ENCODE results near the gene DPM3. TPM values are rescaled to one million over a fixed set of nuclear protein-coding genes. Genes with fewer than 3 reads are reported as not detected.
A peak's percentile ranks its signal among the peaks of the same experiment; 100 is the strongest.

The DPM3 gene
- total RNA-seq, 3 donors from 2014 or later (not counting 1 experiment from before 2014, with no cell fraction given): 26.8 to 45.7 (median 41.5) TPM

GRCh38 chr1:155178441-155179111, 38.2 kb upstream of the DPM3 start:
- no peak for ATAC-seq
- Mint-ChIP-seq H3K4me3 (no peak overlapping the region), H3K27me3 (ENCODE audit: low read depth in 2 of 2) (peaks cover 0 to 5% of the 10 kb centered on the region in 2 donors), H3K4me1 (peaks cover 12 to 23% of the 10 kb centered on the region in 2 donors), H3K9me3 (no peaks in the 10 kb centered on the region), H3K36me3 (no peaks in the 10 kb centered on the region), H3K27ac (peak overlapping the region in 1 of 2 donors; percentile 25)
- H3K27ac ChIP-seq (ENCODE audit: low read length): no peak overlapping the region
- H3K4me1 ChIP-seq (ENCODE audit: control insufficient read depth, insufficient read depth, low read length): peaks cover 20% of the 10 kb centered on the region
- no peaks in the 10 kb centered on the region for H3K9me3 ChIP-seq (ENCODE audit: control insufficient read depth, insufficient read depth, low read length)
- no peak overlapping the region for H3K4me3 ChIP-seq (ENCODE audit: low read length)
- WGBS (ENCODE audit: insufficient coverage): 91% methylated on average over 29 of the region's 30 CpGs
- DNase-seq: no peak
- H3K36me3 ChIP-seq (ENCODE audit: control insufficient read depth, insufficient read depth, low read length): peaks cover 2% of the 10 kb centered on the region
- no peak for TF ChIP-seq CTCF (IDR thresholded peaks at IDR 0.05)
- H3K27me3 ChIP-seq (ENCODE audit: control insufficient read depth, insufficient read depth, low read length): no peaks in the 10 kb centered on the region
- intact Hi-C loops (cut with micrococcal nuclease): loop anchor here (5.0 kb wide), 2 partner anchors 49 to 414 kb away; no protein-coding TSS in a partner anchor

GRCh38 chr1:155177918-155178281, 37.6 kb upstream of the DPM3 start:
- ATAC-seq (no peak), DNase-seq (no peak)
- WGBS (ENCODE audit: insufficient coverage): 98% methylated on average over 9 of the region's 9 CpGs

GRCh38 chr1:155177192-155177917, 37.0 kb upstream of the DPM3 start:
- DNase-seq (peak in 1 of 2 donors; percentile 14), ATAC-seq (no peak)
- intact Hi-C loops (cut with micrococcal nuclease): loop anchor here (5.0 kb wide), 2 partner anchors 50 to 415 kb away; no protein-coding TSS in a partner anchor
- peaks cover 2% of the 10 kb centered on the region for H3K36me3 ChIP-seq (ENCODE audit: control insufficient read depth, insufficient read depth, low read length)
- no peaks in the 10 kb centered on the region for H3K9me3 ChIP-seq (ENCODE audit: control insufficient read depth, insufficient read depth, low read length)
- H3K4me3 ChIP-seq (ENCODE audit: low read length): no peak overlapping the region
- peaks cover 0 to 5% of the 10 kb centered on the region in 2 donors for H3K27me3 Mint-ChIP-seq (ENCODE audit: low read depth in 2 of 2)
- H3K9me3 Mint-ChIP-seq: no peaks in the 10 kb centered on the region
- H3K4me1 Mint-ChIP-seq: peaks cover 22 to 34% of the 10 kb centered on the region in 2 donors
- H3K36me3 Mint-ChIP-seq: no peaks in the 10 kb centered on the region
- no peaks in the 10 kb centered on the region for H3K27me3 ChIP-seq (ENCODE audit: control insufficient read depth, insufficient read depth, low read length)
- 81% methylated on average over 11 of the region's 11 CpGs for WGBS (ENCODE audit: insufficient coverage)
- H3K27ac Mint-ChIP-seq: no peak overlapping the region
- no peak for TF ChIP-seq CTCF (IDR thresholded peaks at IDR 0.05)
- no peak overlapping the region for H3K4me3 Mint-ChIP-seq
- H3K4me1 ChIP-seq (ENCODE audit: control insufficient read depth, insufficient read depth, low read length): peaks cover 28% of the 10 kb centered on the region
- no peak overlapping the region for H3K27ac ChIP-seq (ENCODE audit: low read length)

More at GRCh38 chr1:155177918-155178281, 37.6 kb upstream of the DPM3 start:
- H3K27ac Mint-ChIP-seq: no peak overlapping the region
- no peak for TF ChIP-seq CTCF (IDR thresholded peaks at IDR 0.05)
- no peaks in the 10 kb centered on the region for H3K27me3 ChIP-seq (ENCODE audit: control insufficient read depth, insufficient read depth, low read length)
- H3K27ac ChIP-seq (ENCODE audit: low read length): no peak overlapping the region
- intact Hi-C loops (cut with micrococcal nuclease): loop anchor here (5.0 kb wide), 2 partner anchors 49 to 414 kb away; no protein-coding TSS in a partner anchor
- no peak overlapping the region for H3K4me3 ChIP-seq (ENCODE audit: low read length)
- H3K4me1 Mint-ChIP-seq: peaks cover 18 to 30% of the 10 kb centered on the region in 2 donors
- H3K4me3 Mint-ChIP-seq: no peak overlapping the region
- peaks cover 2% of the 10 kb centered on the region for H3K36me3 ChIP-seq (ENCODE audit: control insufficient read depth, insufficient read depth, low read length)
- H3K9me3 ChIP-seq (ENCODE audit: control insufficient read depth, insufficient read depth, low read length): no peaks in the 10 kb centered on the region
- H3K4me1 ChIP-seq (ENCODE audit: control insufficient read depth, insufficient read depth, low read length): peaks cover 24% of the 10 kb centered on the region
- no peaks in the 10 kb centered on the region for H3K36me3 Mint-ChIP-seq
- H3K9me3 Mint-ChIP-seq: no peaks in the 10 kb centered on the region
- peaks cover 0 to 5% of the 10 kb centered on the region in 2 donors for H3K27me3 Mint-ChIP-seq (ENCODE audit: low read depth in 2 of 2)
